ENCODE measurements around the gene PICK1.

- TF ChIP-seq CTCF (conservative IDR thresholded peaks at IDR 0.05), result no peak
- no peak for TF ChIP-seq ZFX (IDR thresholded peaks at IDR 0.05)
Measured at GRCh38 chr22:38067028-38067415, 9.8 kb downstream of the PICK1 start.
